Measurements from ENCODE around the gene ERO1A.

The ERO1A gene

GRCh38 chr14:52706286-52706685 is 10.9 kb upstream of the ERO1A start:
- no peak for TF ChIP-seq FOXP2 (optimal IDR thresholded peaks at IDR 0.05; ENCODE audit: control extremely low read depth, extremely low read length, insufficient read depth)
- no peak for TF ChIP-seq EZH2 (IDR thresholded peaks at IDR 0.05)
- TF ChIP-seq POLR2AphosphoS5 (IDR thresholded peaks at IDR 0.05; ENCODE audit: borderline replicate concordance, low read depth, low read length) = no peak
- Histone ChIP-seq H3K36me3 (ENCODE audit: insufficient read depth, low read length) (peaks cover 32% of the 10 kb centered on the region), H3K4me3 (peak overlapping the region; percentile 100), H3K27ac (peak overlapping the region; percentile 83; the same call in 1 of the 2 replicates), H3K9ac (ENCODE audit: insufficient read length) (peak overlapping the region; percentile 99), H3K9me3 (ENCODE audit: low read depth, low read length) (no peaks in the 10 kb centered on the region)
- no peak for DNase-seq (ENCODE audit: low read depth, low spot score)

GRCh38 chr14:52703664-52704063 is 8.3 kb upstream of the ERO1A start:
- TF ChIP-seq POLR2AphosphoS5 (IDR thresholded peaks at IDR 0.05; ENCODE audit: borderline replicate concordance, low read depth, low read length) (no peak), EZH2 (IDR thresholded peaks at IDR 0.05) (no peak), FOXP2 (optimal IDR thresholded peaks at IDR 0.05; ENCODE audit: control extremely low read depth, extremely low read length, insufficient read depth) (no peak)
- Histone ChIP-seq H3K27ac (no peak overlapping the region), H3K4me3 (no peak overlapping the region)

GRCh38 chr14:52703225-52703624 is 7.9 kb upstream of the ERO1A start:
- H3K27ac ChIP-seq = no peak overlapping the region
- H3K9ac ChIP-seq (ENCODE audit: insufficient read length) = no peak overlapping the region
- TF ChIP-seq POLR2AphosphoS5 (IDR thresholded peaks at IDR 0.05; ENCODE audit: borderline replicate concordance, low read depth, low read length) (no peak), EZH2 (IDR thresholded peaks at IDR 0.05) (no peak), FOXP2 (optimal IDR thresholded peaks at IDR 0.05; ENCODE audit: control extremely low read depth, extremely low read length, insufficient read depth) (no peak)
- peaks cover 2% of the 10 kb centered on the region for H3K36me3 ChIP-seq (ENCODE audit: insufficient read depth, low read length)
- DNase-seq (ENCODE audit: low read depth, low spot score) = no peak
- H3K9me3 ChIP-seq (ENCODE audit: low read depth, low read length) = no peaks in the 10 kb centered on the region
- H3K4me3 ChIP-seq = no peak overlapping the region

More at GRCh38 chr14:52703664-52704063, 8.3 kb upstream of the ERO1A start:
- Histone ChIP-seq H3K36me3 (ENCODE audit: insufficient read depth, low read length) (peaks cover 6% of the 10 kb centered on the region), H3K9ac (ENCODE audit: insufficient read length) (no peak overlapping the region), H3K9me3 (ENCODE audit: low read depth, low read length) (no peaks in the 10 kb centered on the region)
- no peak for DNase-seq (ENCODE audit: low read depth, low spot score)

- H3K9me3 ChIP-seq (ENCODE audit: low read depth, low read length) = no peaks in the 10 kb centered on the region
- TF ChIP-seq EZH2 (IDR thresholded peaks at IDR 0.05) (no peak), POLR2AphosphoS5 (IDR thresholded peaks at IDR 0.05; ENCODE audit: borderline replicate concordance, low read depth, low read length) (no peak), FOXP2 (optimal IDR thresholded peaks at IDR 0.05; ENCODE audit: control extremely low read depth, extremely low read length, insufficient read depth) (no peak)
- 0 out of 2 replicates have a peak overlapping the region, but pooled peaks have one; percentile 19 for H3K27ac ChIP-seq
- H3K36me3 ChIP-seq (ENCODE audit: insufficient read depth, low read length) = no peaks in the 10 kb centered on the region
- H3K4me3 ChIP-seq = no peak overlapping the region
- no peak for DNase-seq (ENCODE audit: low read depth, low spot score)
- no peak overlapping the region for H3K9ac ChIP-seq (ENCODE audit: insufficient read length)
These were observed 5.9 kb upstream of the ERO1A start for GRCh38 chr14:52701223-52701622.

GRCh38 chr14:52700701-52701172 is 5.4 kb upstream of the ERO1A start:
- Histone ChIP-seq H3K9ac (ENCODE audit: insufficient read length) (no peak overlapping the region), H3K4me3 (no peak overlapping the region), H3K9me3 (ENCODE audit: low read depth, low read length) (no peaks in the 10 kb centered on the region), H3K27ac (0 out of 2 replicates have a peak overlapping the region, but pooled peaks have one; percentile 19), H3K36me3 (ENCODE audit: insufficient read depth, low read length) (no peaks in the 10 kb centered on the region)
- TF ChIP-seq FOXP2 (optimal IDR thresholded peaks at IDR 0.05; ENCODE audit: control extremely low read depth, extremely low read length, insufficient read depth) = no peak
- no peak for TF ChIP-seq POLR2AphosphoS5 (IDR thresholded peaks at IDR 0.05; ENCODE audit: borderline replicate concordance, low read depth, low read length)
- DNase-seq (ENCODE audit: low read depth, low spot score) = no peak

- Histone ChIP-seq H3K9ac (ENCODE audit: insufficient read length) (peak overlapping the region; percentile 81), H3K9me3 (ENCODE audit: low read depth, low read length) (no peaks in the 10 kb centered on the region), H3K4me3 (peak overlapping the region; percentile 93), H3K27ac (no peak overlapping the region), H3K36me3 (ENCODE audit: insufficient read depth, low read length) (no peaks in the 10 kb centered on the region)
- no peak for TF ChIP-seq EZH2 (IDR thresholded peaks at IDR 0.05)
- no peak for TF ChIP-seq POLR2AphosphoS5 (IDR thresholded peaks at IDR 0.05; ENCODE audit: borderline replicate concordance, low read depth, low read length)
- TF ChIP-seq FOXP2 (optimal IDR thresholded peaks at IDR 0.05; ENCODE audit: control extremely low read depth, extremely low read length, insufficient read depth) = no peak
- no peak for DNase-seq (ENCODE audit: low read depth, low spot score)
These were observed 437 bp downstream of the ERO1A start for GRCh38 chr14:52694761-52695480.

GRCh38 chr14:52693532-52693931 is 1.8 kb downstream of the ERO1A start:
- Histone ChIP-seq H3K27ac (no peak overlapping the region), H3K9me3 (ENCODE audit: low read depth, low read length) (no peaks in the 10 kb centered on the region), H3K36me3 (ENCODE audit: insufficient read depth, low read length) (no peaks in the 10 kb centered on the region), H3K4me3 (no peak overlapping the region; the same call in 1 of the 2 replicates), H3K9ac (ENCODE audit: insufficient read length) (no peak overlapping the region)
- TF ChIP-seq EZH2 (IDR thresholded peaks at IDR 0.05) (no peak), FOXP2 (optimal IDR thresholded peaks at IDR 0.05; ENCODE audit: control extremely low read depth, extremely low read length, insufficient read depth) (no peak), POLR2AphosphoS5 (IDR thresholded peaks at IDR 0.05; ENCODE audit: borderline replicate concordance, low read depth, low read length) (no peak)
- no peak for DNase-seq (ENCODE audit: low read depth, low spot score)

- H3K9ac ChIP-seq (ENCODE audit: insufficient read length) = no peak overlapping the region
- TF ChIP-seq EZH2 (IDR thresholded peaks at IDR 0.05) (no peak), FOXP2 (optimal IDR thresholded peaks at IDR 0.05; ENCODE audit: control extremely low read depth, extremely low read length, insufficient read depth) (no peak), POLR2AphosphoS5 (IDR thresholded peaks at IDR 0.05; ENCODE audit: borderline replicate concordance, low read depth, low read length) (no peak)
- H3K9me3 ChIP-seq (ENCODE audit: low read depth, low read length) = no peaks in the 10 kb centered on the region
- H3K27ac ChIP-seq = no peak overlapping the region
- no peaks in the 10 kb centered on the region for H3K36me3 ChIP-seq (ENCODE audit: insufficient read depth, low read length)
- no peak overlapping the region for H3K4me3 ChIP-seq
- no peak for DNase-seq (ENCODE audit: low read depth, low spot score)
These were observed 2.3 kb downstream of the ERO1A start for GRCh38 chr14:52693036-52693435.

Measured in SK-N-MC (cell line).